K562 (cell line): ENCODE results near the gene PHC3. TPM values are rescaled to one million over a fixed set of nuclear protein-coding genes. Genes with fewer than 3 reads are reported as not detected.

Source experiments
- BRCA1 ChIP-seq, 2 experiments: fragments of 450-650 bp in 1 of 2; sonication (generic) in 1 of 2; formaldehyde crosslinking in 1 of 2; IDR thresholded peaks; 2 replicates each; pipeline versions ENCODE4 v1.5.0 to v1.6.1; 2017 to 2020; ENCODE audit warnings: mild to moderate bottlenecking in 1 of 2, missing genetic modification reagents in 1 of 2
- CREM ChIP-seq: IDR thresholded peaks from 2 replicates; pipeline ENCODE4 v1.6.1; 2014; ENCODE audit warnings: antibody characterized with exemption, low read depth
- E4F1 ChIP-seq: fragments of 250-450 bp; sonication (Bioruptor Pico); IDR thresholded peaks from 2 replicates; pipeline ENCODE4 v1.5.0; 2021; ENCODE audit warnings: mild to moderate bottlenecking, borderline replicate concordance
- JUNB ChIP-seq: fragments of 450-650 bp; formaldehyde crosslinking; conservative IDR thresholded peaks from 2 replicates; pipeline ENCODE4 v1.4.0; 2020; ENCODE audit warnings: mild to moderate bottlenecking
- NCOA2 ChIP-seq, 2 experiments: fragments of 450-650 bp; IDR thresholded peaks; 2 replicates each; pipeline ENCODE4 v1.6.1; 2018; ENCODE audit warnings: mild to moderate bottlenecking in 2 of 2, moderate library complexity in 1 of 2; ENCODE audit not compliant: partially characterized antibody in 2 of 2
- NR0B1 ChIP-seq: fragments of 450-650 bp; IDR thresholded peaks from one replicate; pipeline ENCODE4 v1.6.1; 2018; ENCODE audit warnings: mild to moderate bottlenecking, moderate library complexity; ENCODE audit not compliant: partially characterized antibody
- PBX2 ChIP-seq, 2 experiments: IDR thresholded peaks in 1 of 2; conservative IDR thresholded peaks in 1 of 2; 2 replicates each; pipeline ENCODE4 v1.6.1; 2016; ENCODE audit warnings: low read depth in 2 of 2, mild to moderate bottlenecking in 1 of 2, missing compliant biosample characterization in 1 of 2, missing genetic modification characterization in 1 of 2, moderate library complexity in 1 of 2
- POU5F1 ChIP-seq: fragments of 150-350 bp; IDR thresholded peaks from 2 replicates; pipeline ENCODE4 v1.6.1; 2014; ENCODE audit warnings: borderline replicate concordance, low read length, low read depth, mild to moderate bottlenecking; ENCODE audit not compliant: partially characterized antibody
- PREB ChIP-seq: sonication (generic); formaldehyde crosslinking; IDR thresholded peaks from 2 replicates; pipeline ENCODE4 v1.8.1; 2023; ENCODE audit warnings: mild to moderate bottlenecking, missing genetic modification reagents
- RBM34 ChIP-seq: fragments of 200-400 bp; formaldehyde crosslinking; IDR thresholded peaks from 2 replicates; pipeline ENCODE4 v1.6.1; 2018; ENCODE audit warnings: low read length, borderline replicate concordance; ENCODE audit not compliant: insufficient read depth
- SAP30 ChIP-seq: fragments of 200-600 bp; sonication (generic); IDR thresholded peaks from 2 replicates; pipeline ENCODE4 v1.6.1; 2012; ENCODE audit warnings: borderline replicate concordance, low read depth, mild to moderate bottlenecking, moderate library complexity, low read length, control low read depth, inconsistent platforms; ENCODE audit not compliant: insufficient read depth, poor library complexity, severe bottlenecking
- SMARCA4 ChIP-seq: fragments of 450-650 bp; IDR thresholded peaks from 2 replicates; pipeline ENCODE4 v1.6.1; 2016
- SMARCB1 ChIP-seq: IDR thresholded peaks from 2 replicates; pipeline ENCODE4 v1.6.1; 2011; ENCODE audit warnings: improper control_type of control experiment, low read depth; ENCODE audit not compliant: insufficient read length
- STAG1 ChIP-seq: sonication (generic); formaldehyde crosslinking; IDR thresholded peaks from 2 replicates; pipeline ENCODE4 v1.5.0; 2020; ENCODE audit warnings: missing genetic modification reagents, borderline replicate concordance
- ZNF347 ChIP-seq: fragments of 450-650 bp; formaldehyde crosslinking; IDR thresholded peaks from 2 replicates; pipeline ENCODE4 v1.4.0; 2020; ENCODE audit warnings: low read depth, mild to moderate bottlenecking, moderate library complexity
- ZNF398 ChIP-seq: fragments of 250-450 bp; sonication (Bioruptor Pico); IDR thresholded peaks from 2 replicates; pipeline ENCODE4 v1.8.0; 2021; ENCODE audit warnings: moderate library complexity, mild to moderate bottlenecking, inconsistent platforms
- ZNF644 ChIP-seq: fragments of 200-800 bp; sonication (Bioruptor generic); IDR thresholded peaks from 2 replicates; pipeline ENCODE4 v1.6.1; 2016; ENCODE audit warnings: low read depth, missing genetic modification characterization, missing compliant biosample characterization
- polyA plus RNA-seq, 8 experiments: library from polyadenylated mRNA; depleted of rRNA in 4 of 8; stranded (reverse) in 5 of 8; unstranded in 3 of 8; fragments of >200 nt; fragmentation: Nextera tagmentation in 2 of 8; fragmentation: Illumina TruSeq in 1 of 8; extraction: Ambion mirVana in 2 of 8; extraction: Trizol in 1 of 8; gene quantifications; 2 replicates each; pipeline versions ENCODE4 v1.2.1 to v1.2.3, GENCODE V29; 2011 to 2014; ENCODE audit warnings: inconsistent platforms in 1 of 8, missing spikeins in 1 of 8
- total RNA-seq, 7 experiments: library from RNA; depleted of rRNA in 6 of 7; stranded (reverse); fragments of >200 nt in 6 of 7; fragmentation: Illumina TruSeq in 2 of 7; extraction: Trizol in 2 of 7; gene quantifications; 2 replicates each; pipeline versions ENCODE4 v1.2.1 to v1.2.3, GENCODE V29; 2011 to 2021; ENCODE audit warnings: low replicate concordance in 1 of 7

Gene PHC3
- total and polyA plus RNA-seq, 9 of the 15 experiments (the other 6 are each of a cell fraction or from before 2014, with no cell fraction given), result 3.1 to 21.6 (median 10.5) TPM

- TF ChIP-seq JUNB (no peak), PBX2 (CRISPR knock-in tag; IDR thresholded peaks at IDR 0.05; ENCODE audit: low read depth) (no peak), PBX2 (tag; conservative IDR thresholded peaks at IDR 0.05; ENCODE audit: low read depth) (no peak), BRCA1 (IDR thresholded peaks at IDR 0.05) (no peak), BRCA1 (CRISPR knock-in tag; IDR thresholded peaks at IDR 0.05) (no peak), ZNF644 (tag) (no peak), RBM34 (no peak), SMARCB1 (no peak), SMARCA4 (0 out of 2 replicates have a peak, but pooled peaks have one; percentile 16), NCOA2 (IDR thresholded peaks at IDR 0.05; ENCODE audit: partially characterized antibody in 2 of 2) (no peak), ZNF347 (CRISPR knock-in tag) (no peak), SAP30 (no peak), PREB (no peak), STAG1 (CRISPR knock-in tag) (no peak), CREM (peak; percentile 62; the same call in 1 of the 2 replicates), POU5F1 (no peak), ZNF398 (CRISPR knock-in tag) (no peak), E4F1 (CRISPR knock-in tag) (no peak), NR0B1 (no peak)
Observed at GRCh38 chr3:170132335-170132734, 49.2 kb downstream of the PHC3 start (continued).
